Upper lobe of left lung (tissue), 4 donors: ENCODE measurements around the gene GSAP.

ENCODE experiments used
- CTCF ChIP-seq, 6 experiments: fragments of 450-650 bp in 4 of 6; fragments of 200-600 bp in 2 of 6; sonication (generic) in 2 of 6; IDR thresholded peaks; one replicate each; pipeline ENCODE4 v1.5.1; 2016 to 2019; ENCODE audit warnings: antibody characterized with exemption in 6 of 6
- EP300 ChIP-seq, 4 donors: sonication (generic); formaldehyde crosslinking; IDR thresholded peaks; one replicate each; pipeline ENCODE4 v1.5.1; 2017; ENCODE audit warnings: antibody characterized with exemption in 4 of 4, control low read depth in 2 of 4
- POLR2A ChIP-seq, 4 donors: fragments of 450-650 bp; IDR thresholded peaks; one replicate each; pipeline ENCODE4 v1.5.1; 2016 to 2017; ENCODE audit warnings: antibody characterized with exemption in 4 of 4, mild to moderate bottlenecking in 2 of 4
- POLR2AphosphoS5 ChIP-seq, 2 donors: sonication (generic); formaldehyde crosslinking; IDR thresholded peaks; one replicate each; pipeline ENCODE4 v1.5.1; 2017; ENCODE audit warnings: antibody characterized with exemption in 2 of 2

- TF ChIP-seq CTCF (IDR thresholded peaks at IDR 0.05) (no peak), POLR2AphosphoS5 (IDR thresholded peaks at IDR 0.05) (no peak), POLR2A (IDR thresholded peaks at IDR 0.05) (no peak), EP300 (IDR thresholded peaks at IDR 0.05) (no peak)
Observed at GRCh38 chr7:77338260-77338659, 77.9 kb downstream of the GSAP start.
